CD4-positive, alpha-beta T cell (primary cell): Measurements from ENCODE around the gene ARL16. TPM values are rescaled to one million over a fixed set of nuclear protein-coding genes. Genes with fewer than 3 reads are reported as not detected.
A peak's percentile ranks its signal among the peaks of the same experiment; 100 is the strongest.

Source experiments
- ATAC-seq: fragments of 200-7000 bp; cut with Tn5 transposase; one replicate; pipeline ENCODE4 v1.10.0; 2022; ENCODE audit warnings: mild to moderate bottlenecking; ENCODE audit not compliant: poor library complexity
- CTCF ChIA-PET: fragments of 350-600 bp; sonication (Branson Sonifier 250); formaldehyde crosslinking; loops from one replicate; lab custom pipeline; 2021; ENCODE audit warnings: antibody characterized with exemption, inconsistent platforms; lab: Charles Lee
- POLR2A ChIA-PET: fragments of 350-600 bp; sonication (Branson Sonifier 250); formaldehyde crosslinking; loops from one replicate; lab custom pipeline; 2021; ENCODE audit warnings: antibody characterized with exemption, inconsistent platforms; lab: Charles Lee
- DNase-seq, 14 experiments: peaks; one replicate each; pipeline ENCODE4 v3.0.0-alpha.2; 2013 to 2020; ENCODE audit warnings: mixed read lengths in 2 of 14
- H3K27ac ChIP-seq, 2 donors: one replicate each; pipeline versions ENCODE4 v1.5.1 to v1.7.0; 2013; ENCODE audit warnings: low read length in 2 of 2, low read depth in 1 of 2, mild to moderate bottlenecking in 1 of 2
- H3K27me3 ChIP-seq, 2 experiments: 1 replicate in 1 of 2; 2 replicates in 1 of 2; pipeline versions ENCODE4 v1.6.1 to v1.7.0; 2013; ENCODE audit warnings: low read length in 2 of 2, control low read depth in 1 of 2, mild to moderate bottlenecking in 1 of 2, moderate library complexity in 1 of 2; ENCODE audit not compliant: insufficient read depth in 2 of 2, control insufficient read depth in 1 of 2
- H3K36me3 ChIP-seq: one replicate; pipeline ENCODE4 v1.6.1; 2013; ENCODE audit warnings: low read length, control low read depth; ENCODE audit not compliant: insufficient read depth
- H3K4me1 ChIP-seq: one replicate; pipeline ENCODE4 v1.6.1; 2013; ENCODE audit warnings: low read length, control low read depth; ENCODE audit not compliant: insufficient read depth
- H3K4me3 ChIP-seq: one replicate; pipeline ENCODE4 v1.5.1; 2013; ENCODE audit warnings: mild to moderate bottlenecking, low read length, moderate library complexity
- H3K9me3 ChIP-seq, 2 experiments: 1 replicate in 1 of 2; 2 replicates in 1 of 2; pipeline versions ENCODE4 v1.6.1 to v1.7.0; 2013; ENCODE audit warnings: low read length in 2 of 2, mild to moderate bottlenecking in 2 of 2, control low read depth in 1 of 2, moderate library complexity in 1 of 2; ENCODE audit not compliant: control insufficient read depth in 1 of 2, insufficient read depth in 1 of 2
- H3K27ac Mint-ChIP-seq: one replicate; pipeline ENCODE4 v1.8.0; 2020; ENCODE audit warnings: mixed read lengths
- H3K27me3 Mint-ChIP-seq: one replicate; pipeline ENCODE4 v1.8.0; 2021; ENCODE audit warnings: mixed read lengths
- H3K36me3 Mint-ChIP-seq: one replicate; pipeline ENCODE4 v1.8.0; 2021; ENCODE audit warnings: low read depth, mixed read lengths
- H3K4me1 Mint-ChIP-seq: one replicate; pipeline ENCODE4 v1.8.0; 2021; ENCODE audit warnings: low read depth, mixed read lengths
- H3K4me3 Mint-ChIP-seq: one replicate; pipeline ENCODE4 v1.8.0; 2020; ENCODE audit warnings: mild to moderate bottlenecking, mixed read lengths
- H3K9me3 Mint-ChIP-seq: one replicate; pipeline ENCODE4 v1.8.0; 2020; ENCODE audit warnings: mixed read lengths
- intact Hi-C, 2 experiments: fragments of 100-400 bp; cut with DNase I in 1 of 2; cut with micrococcal nuclease in 1 of 2; formaldehyde crosslinking; loops; one replicate each; pipeline versions ENCODE4 v1.15.1 to v1.9.0; 2023 to 2025; cut with DNase I, micrococcal nuclease
- total RNA-seq, 174 experiments: library from RNA in 2 of 174; stranded (reverse) in 2 of 174; gene quantifications; one replicate each; pipeline ENCODE4 v1.2.3 and lab custom pipeline; 2021 to 2026
- TF ChIP-seq, protein P1 (sequence below): fragments of 200-600 bp; IDR thresholded peaks from one replicate; pipeline ENCODE4 v1.8.0; 2022; ENCODE audit warnings: antibody characterized with exemption, mild to moderate bottlenecking

The ARL16 gene
- total RNA-seq, 2 experiments from 2014 or later = 35.7 to 38.5 TPM

- Histone ChIP-seq H3K27me3 (no peaks in the 10 kb centered on the region), H3K4me1 (peaks cover 40% of the 10 kb centered on the region), H3K27ac (no peak overlapping the region), H3K9me3 (no peaks in the 10 kb centered on the region), H3K36me3 (peaks cover 14% of the 10 kb centered on the region), H3K4me3 (no peak overlapping the region)
- Mint-ChIP-seq H3K4me1 (peaks cover 20% of the 10 kb centered on the region), H3K36me3 (peaks cover 30% of the 10 kb centered on the region), H3K4me3 (peak overlapping the region; percentile 20), H3K9me3 (no peaks in the 10 kb centered on the region), H3K27me3 (no peaks in the 10 kb centered on the region), H3K27ac (no peak overlapping the region)
- ChIA-PET POLR2A (interaction anchor here (2.5 kb wide), 1 partner anchor 16 kb away, joined by 25 read pairs; the partner anchor contains the start of genes CCDC137 and OXLD1), CTCF (no interaction called here)
- no peak for ATAC-seq
- intact Hi-C loops = loop anchor here (5.0 kb wide), 2 partner anchors 176 to 181 kb away; partner anchors contain the start of gene P4HB (in 1 of the 2)
- TF ChIP-seq, protein P1, sequence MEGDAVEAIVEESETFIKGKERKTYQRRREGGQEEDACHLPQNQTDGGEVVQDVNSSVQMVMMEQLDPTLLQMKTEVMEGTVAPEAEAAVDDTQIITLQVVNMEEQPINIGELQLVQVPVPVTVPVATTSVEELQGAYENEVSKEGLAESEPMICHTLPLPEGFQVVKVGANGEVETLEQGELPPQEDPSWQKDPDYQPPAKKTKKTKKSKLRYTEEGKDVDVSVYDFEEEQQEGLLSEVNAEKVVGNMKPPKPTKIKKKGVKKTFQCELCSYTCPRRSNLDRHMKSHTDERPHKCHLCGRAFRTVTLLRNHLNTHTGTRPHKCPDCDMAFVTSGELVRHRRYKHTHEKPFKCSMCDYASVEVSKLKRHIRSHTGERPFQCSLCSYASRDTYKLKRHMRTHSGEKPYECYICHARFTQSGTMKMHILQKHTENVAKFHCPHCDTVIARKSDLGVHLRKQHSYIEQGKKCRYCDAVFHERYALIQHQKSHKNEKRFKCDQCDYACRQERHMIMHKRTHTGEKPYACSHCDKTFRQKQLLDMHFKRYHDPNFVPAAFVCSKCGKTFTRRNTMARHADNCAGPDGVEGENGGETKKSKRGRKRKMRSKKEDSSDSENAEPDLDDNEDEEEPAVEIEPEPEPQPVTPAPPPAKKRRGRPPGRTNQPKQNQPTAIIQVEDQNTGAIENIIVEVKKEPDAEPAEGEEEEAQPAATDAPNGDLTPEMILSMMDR = no peak
- no peak for DNase-seq
Measured at GRCh38 chr17:81681672-81682071, 1.9 kb downstream of the ARL16 start.

DNA sequence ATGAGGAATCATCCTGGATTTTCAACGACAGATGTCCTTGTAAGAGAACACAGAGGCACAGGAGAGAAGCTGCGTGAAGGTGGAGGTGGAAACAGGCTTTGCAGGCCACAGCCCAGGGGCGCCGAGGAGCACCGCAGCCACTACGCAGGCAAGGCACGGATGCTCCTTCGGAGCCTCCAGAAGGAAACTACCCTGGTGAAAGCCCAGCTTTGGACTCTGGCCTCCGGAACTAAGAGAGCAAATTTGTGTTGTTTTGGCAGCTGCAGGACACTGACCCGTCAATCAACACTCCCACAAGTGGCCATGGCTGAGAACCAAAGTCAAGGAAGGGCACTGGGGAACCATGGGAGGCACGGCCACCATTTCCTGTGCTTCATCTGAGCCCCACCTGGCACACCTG lies 3.4 kb downstream of the ARL16 start:
- peak overlapping the region; percentile 60 for H3K4me3 Mint-ChIP-seq
- CTCF ChIA-PET = interaction anchor here (1.1 kb wide), 1 partner anchor 23 kb away, joined by 3 read pairs; the partner anchor contains the start of gene MRPL12
- Histone ChIP-seq H3K9me3 (no peaks in the 10 kb centered on the region), H3K4me1 (peaks cover 27% of the 10 kb centered on the region), H3K4me3 (no peak overlapping the region), H3K27ac (no peak overlapping the region), H3K36me3 (peaks cover under 1% of the 10 kb centered on the region), H3K27me3 (no peaks in the 10 kb centered on the region)
- ATAC-seq (no peak), DNase-seq (no peak)
- no peaks in the 10 kb centered on the region for H3K9me3 Mint-ChIP-seq
- TF ChIP-seq, protein P1 = no peak
- peaks cover 26% of the 10 kb centered on the region for H3K4me1 Mint-ChIP-seq
- H3K27me3 Mint-ChIP-seq = no peaks in the 10 kb centered on the region
- peaks cover 17% of the 10 kb centered on the region for H3K36me3 Mint-ChIP-seq
- intact Hi-C loops = loop anchor here (5.0 kb wide), 2 partner anchors 177 to 182 kb away; partner anchors contain the start of gene P4HB (in 1 of the 2)
- no peak overlapping the region for H3K27ac Mint-ChIP-seq
- POLR2A ChIA-PET = no interaction called here

- no peak for DNase-seq
- Mint-ChIP-seq H3K27ac (no peak overlapping the region), H3K4me3 (no peak overlapping the region), H3K27me3 (no peaks in the 10 kb centered on the region), H3K4me1 (peaks cover 6% of the 10 kb centered on the region), H3K9me3 (no peaks in the 10 kb centered on the region), H3K36me3 (peaks cover 14% of the 10 kb centered on the region)
- H3K27ac ChIP-seq = no peak overlapping the region
- no peak for ATAC-seq
- TF ChIP-seq, protein P1 = no peak
- H3K4me3 ChIP-seq = no peak overlapping the region
- intact Hi-C loops = no loop called here
- no peaks in the 10 kb centered on the region for H3K27me3 ChIP-seq
- POLR2A ChIA-PET = no interaction called here
- peaks cover 25% of the 10 kb centered on the region for H3K36me3 ChIP-seq
- CTCF ChIA-PET = no interaction called here
- no peaks in the 10 kb centered on the region for H3K9me3 ChIP-seq
- H3K4me1 ChIP-seq = peaks cover 4% of the 10 kb centered on the region
Measured at GRCh38 chr17:81676906-81677305, 6.7 kb downstream of the ARL16 start.
